OCI-LY7 (cell line): ENCODE data around the gene FOXN4. TPM values are rescaled to one million over a fixed set of nuclear protein-coding genes. Genes with fewer than 3 reads are reported as not detected.

ENCODE experiments used
- BruUV-seq: library from RNA; stranded (reverse); fragments of 400-500 nt; replicated peaks from 2 replicates; lab custom pipeline; 2021; lab: Mats Ljungman, UMichigan
- CTCF ChIA-PET: fragments of 300-600 bp; sonication (Branson Sonifier 250); formaldehyde crosslinking; loops from one replicate; lab custom pipeline; 2022; ENCODE audit warnings: antibody characterized with exemption; ENCODE audit not compliant: unreplicated experiment; lab: Charles Lee
- POLR2A ChIA-PET: fragments of 300-600 bp; sonication (Branson Sonifier 250); formaldehyde crosslinking; loops from one replicate; lab custom pipeline; 2022; ENCODE audit warnings: antibody characterized with exemption; lab: Charles Lee
- DNase-seq: peaks from one replicate; pipeline ENCODE4 v3.0.0-alpha.2; 2015; ENCODE audit warnings: low spot score
- H2AFZ ChIP-seq: fragments of 200-600 bp; sonication (generic), shearing (Covaris generic); 2 replicates; pipeline ENCODE4 v1.6.1; 2014; ENCODE audit warnings: mild to moderate bottlenecking, antibody characterized with exemption, low read length, moderate library complexity
- H3K27ac ChIP-seq: fragments of 200-600 bp; sonication (generic); 2 replicates; pipeline ENCODE4 v1.5.1; 2014; ENCODE audit warnings: mixed run types, low read depth, mild to moderate bottlenecking, moderate library complexity, low read length, inconsistent platforms; ENCODE audit not compliant: poor library complexity, severe bottlenecking
- H3K36me3 ChIP-seq: fragments of 200-600 bp; sonication (generic); 2 replicates; pipeline ENCODE4 v1.6.1; 2014; ENCODE audit warnings: mild to moderate bottlenecking, antibody characterized with exemption, low read length, moderate library complexity, mixed read lengths; ENCODE audit not compliant: insufficient read depth
- H3K4me1 ChIP-seq: fragments of 200-600 bp; sonication (generic); 2 replicates; pipeline ENCODE4 v1.5.1; 2014; ENCODE audit warnings: mild to moderate bottlenecking, low read length; ENCODE audit not compliant: insufficient read depth, poor library complexity, severe bottlenecking
- H3K4me2 ChIP-seq: fragments of 200-600 bp; sonication (generic); 2 replicates; pipeline ENCODE4 v1.6.1; 2014; ENCODE audit warnings: mild to moderate bottlenecking, low read length
- H3K4me3 ChIP-seq: fragments of 200-600 bp; sonication (generic); 2 replicates; pipeline ENCODE4 v1.5.1; 2014; ENCODE audit warnings: mild to moderate bottlenecking, low read depth, low read length; ENCODE audit not compliant: poor library complexity, severe bottlenecking
- H3K79me2 ChIP-seq: fragments of 200-600 bp; sonication (generic); 2 replicates; pipeline ENCODE4 v1.6.1; 2016; ENCODE audit warnings: low read depth, mild to moderate bottlenecking, low read length, moderate library complexity, mixed read lengths; ENCODE audit not compliant: insufficient read depth
- H3K9me2 ChIP-seq: fragments of 200-600 bp; sonication (generic); 2 replicates; pipeline ENCODE4 v1.6.1; 2016; ENCODE audit warnings: mild to moderate bottlenecking, low read length, mixed read lengths; ENCODE audit not compliant: insufficient read depth
- H3K9me3 ChIP-seq: fragments of 200-600 bp; sonication (generic); 2 replicates; pipeline ENCODE4 v1.6.1; 2014; ENCODE audit warnings: mild to moderate bottlenecking, mixed run types, low read length, mixed read lengths
- H4K20me1 ChIP-seq: fragments of 200-600 bp; sonication (generic); 2 replicates; pipeline ENCODE4 v1.6.1; 2014; ENCODE audit warnings: mild to moderate bottlenecking, antibody characterized with exemption, low read length, moderate library complexity, mixed read lengths; ENCODE audit not compliant: insufficient read depth
- CTCF ChIP-seq: fragments of 200-600 bp; sonication (generic); conservative IDR thresholded peaks from 2 replicates; pipeline ENCODE4 v1.5.1; 2014; ENCODE audit warnings: mild to moderate bottlenecking, antibody characterized with exemption, low read length, moderate library complexity, mixed read lengths
- EZH2phosphoT487 ChIP-seq: fragments of 200-600 bp; sonication (generic); IDR thresholded peaks from 2 replicates; pipeline ENCODE4 v1.6.1; 2018; ENCODE audit warnings: low read depth, borderline replicate concordance, mild to moderate bottlenecking, mixed run types, antibody characterized with exemption, low read length, moderate library complexity, mixed read lengths
- intact Hi-C: fragments of 100-400 bp; cut with micrococcal nuclease; formaldehyde crosslinking; loops from one replicate; pipeline ENCODE4 v1.10.0; 2022; ENCODE audit not compliant: unreplicated experiment
- total RNA-seq, 2 experiments: library from RNA; depleted of rRNA in 1 of 2; stranded (reverse); fragments of >200 nt in 1 of 2; shearing (Covaris generic) in 1 of 2; gene quantifications; 2 replicates each; pipeline ENCODE4 v1.2.3, GENCODE V29; 2014 to 2022

The FOXN4 gene
- total RNA-seq, 2 experiments from 2014 or later: 2.7 to 4.5 TPM

DNA sequence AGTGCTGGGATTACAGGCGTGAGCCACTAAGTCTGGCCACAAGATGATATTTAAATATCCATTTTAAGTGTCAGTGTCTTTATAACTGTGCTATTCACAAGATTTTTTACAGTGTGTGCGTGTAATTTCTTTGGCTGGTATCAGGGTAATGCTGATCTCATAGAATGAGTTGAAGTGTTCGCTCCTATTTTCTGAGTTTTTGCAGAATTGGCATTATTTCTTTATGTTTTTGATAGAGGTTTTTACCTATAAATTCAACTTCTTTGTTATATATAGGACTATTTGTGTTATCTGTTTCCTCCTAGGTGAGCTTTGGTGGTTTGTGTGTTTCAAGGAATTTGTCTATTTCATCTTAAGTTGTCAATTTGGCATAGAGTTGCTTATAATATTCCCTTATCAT is 45.6 kb downstream of the FOXN4 start:
- Histone ChIP-seq H3K9me3 (no peaks in the 10 kb centered on the region), H3K27ac (no peak overlapping the region), H3K4me1 (no peaks in the 10 kb centered on the region), H3K79me2 (no peaks in the 10 kb centered on the region), H3K4me3 (no peak overlapping the region), H3K36me3 (no peaks in the 10 kb centered on the region), H2AFZ (no peak overlapping the region), H4K20me1 (no peaks in the 10 kb centered on the region), H3K4me2 (no peak overlapping the region), H3K9me2 (no peaks in the 10 kb centered on the region)
- DNase-seq: no peak
- CTCF ChIA-PET: interaction anchor here (0.7 kb wide), 1 partner anchor 120 kb away, joined by 3 read pairs; no protein-coding TSS in a partner anchor
- POLR2A ChIA-PET: interaction anchor here (0.5 to 1.8 kb wide), 2 partner anchors 9 to 126 kb away, joined by 3 to 7 read pairs; no protein-coding TSS in a partner anchor
- BruUV-seq: no TSS peak
- TF ChIP-seq EZH2phosphoT487: no peak
- no peak for TF ChIP-seq CTCF
- intact Hi-C loops: no loop called here

GRCh38 chr12:109261939-109262338 is 47.1 kb downstream of the FOXN4 start:
- POLR2A ChIA-PET: interaction anchor here (1.0 to 1.8 kb wide), 2 partner anchors 125 to 128 kb away, joined by 4 to 7 read pairs; no protein-coding TSS in a partner anchor
- no peak overlapping the region for H3K4me3 ChIP-seq
- H3K36me3 ChIP-seq: no peaks in the 10 kb centered on the region
- CTCF ChIA-PET: interaction anchor here (1.2 kb wide), 1 partner anchor 166 kb away, joined by 3 read pairs; no protein-coding TSS in a partner anchor
- H3K9me3 ChIP-seq: no peaks in the 10 kb centered on the region
- TF ChIP-seq EZH2phosphoT487 (no peak), CTCF (no peak)
- H3K27ac ChIP-seq: no peak overlapping the region
- no peak overlapping the region for H3K4me2 ChIP-seq
- no peaks in the 10 kb centered on the region for H3K9me2 ChIP-seq
- BruUV-seq: no TSS peak
- no peak overlapping the region for H2AFZ ChIP-seq
- intact Hi-C loops: no loop called here
- no peaks in the 10 kb centered on the region for H3K4me1 ChIP-seq
- H4K20me1 ChIP-seq: no peaks in the 10 kb centered on the region
- DNase-seq: no peak
- no peaks in the 10 kb centered on the region for H3K79me2 ChIP-seq

DNA sequence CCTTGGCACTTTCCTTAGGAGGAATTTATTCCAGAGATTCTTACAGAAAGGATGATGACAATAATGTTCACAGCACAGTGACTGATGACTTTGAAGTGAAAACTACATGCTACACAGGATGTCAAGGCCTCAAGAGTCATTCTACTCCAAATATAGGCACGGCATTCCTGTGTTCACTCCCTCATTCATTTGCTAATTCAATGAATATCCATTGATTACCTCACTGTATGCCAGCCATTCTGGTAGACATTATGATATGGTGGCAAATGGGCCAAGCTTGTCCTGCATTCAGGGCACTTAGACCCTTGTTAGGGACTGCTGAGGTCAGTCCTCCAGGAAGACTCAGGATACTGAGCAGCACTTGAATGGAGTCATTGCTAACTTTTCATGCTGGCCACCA is 48.0 kb downstream of the FOXN4 start:
- Histone ChIP-seq H3K36me3 (no peaks in the 10 kb centered on the region), H3K4me2 (no peak overlapping the region), H3K79me2 (no peaks in the 10 kb centered on the region), H3K9me2 (no peaks in the 10 kb centered on the region), H3K4me1 (no peaks in the 10 kb centered on the region), H4K20me1 (no peaks in the 10 kb centered on the region), H3K4me3 (no peak overlapping the region), H3K27ac (no peak overlapping the region), H2AFZ (no peak overlapping the region), H3K9me3 (no peaks in the 10 kb centered on the region)
- CTCF ChIA-PET: no interaction called here
- BruUV-seq: no TSS peak
- POLR2A ChIA-PET: interaction anchor here (1.0 kb wide), 1 partner anchor 126 kb away, joined by 4 read pairs; no protein-coding TSS in a partner anchor
- TF ChIP-seq EZH2phosphoT487 (no peak), CTCF (no peak)
- intact Hi-C loops: no loop called here
- DNase-seq: no peak
